Fibroblast of mammary gland (primary cell): ENCODE results near the gene MAP1LC3A.

ENCODE experiments used
- DNase-seq: peaks from one replicate; pipeline ENCODE4 v3.0.0-alpha.2; 2010; ENCODE audit warnings: low read depth
- H3K4me3 ChIP-seq: 2 replicates; pipeline ENCODE4 v1.5.1; 2011; ENCODE audit warnings: low read depth, mild to moderate bottlenecking, low read length, moderate library complexity; ENCODE audit not compliant: control insufficient read depth
- TF ChIP-seq, protein P1 (sequence below): conservative IDR thresholded peaks from 2 replicates; pipeline ENCODE4 v1.5.1; 2011; ENCODE audit warnings: low read depth, low read length, inconsistent platforms; ENCODE audit not compliant: control insufficient read depth, insufficient read depth

The MAP1LC3A gene

DNA sequence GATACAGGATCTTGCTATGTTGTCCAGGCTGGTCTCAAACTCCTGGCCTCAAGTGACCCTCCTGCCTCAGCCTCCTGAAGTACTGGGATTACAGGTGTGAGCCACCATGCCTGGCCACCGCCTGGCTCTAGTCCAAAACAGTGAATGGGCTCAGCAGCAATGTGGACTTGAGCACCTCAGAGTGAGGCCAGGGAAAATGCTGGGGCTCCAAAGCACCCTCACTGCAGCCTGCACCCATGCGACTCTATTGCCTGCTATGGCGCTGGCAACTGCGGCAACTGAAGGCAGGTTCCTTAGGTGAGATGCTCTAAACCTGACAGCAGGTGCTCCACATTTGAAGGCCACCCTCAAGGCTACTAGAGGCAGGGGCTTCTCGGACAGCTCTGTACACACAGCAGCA lies 26.5 kb downstream of the MAP1LC3A start:
- H3K4me3 ChIP-seq, result no peak overlapping the region
- TF ChIP-seq, protein P1, sequence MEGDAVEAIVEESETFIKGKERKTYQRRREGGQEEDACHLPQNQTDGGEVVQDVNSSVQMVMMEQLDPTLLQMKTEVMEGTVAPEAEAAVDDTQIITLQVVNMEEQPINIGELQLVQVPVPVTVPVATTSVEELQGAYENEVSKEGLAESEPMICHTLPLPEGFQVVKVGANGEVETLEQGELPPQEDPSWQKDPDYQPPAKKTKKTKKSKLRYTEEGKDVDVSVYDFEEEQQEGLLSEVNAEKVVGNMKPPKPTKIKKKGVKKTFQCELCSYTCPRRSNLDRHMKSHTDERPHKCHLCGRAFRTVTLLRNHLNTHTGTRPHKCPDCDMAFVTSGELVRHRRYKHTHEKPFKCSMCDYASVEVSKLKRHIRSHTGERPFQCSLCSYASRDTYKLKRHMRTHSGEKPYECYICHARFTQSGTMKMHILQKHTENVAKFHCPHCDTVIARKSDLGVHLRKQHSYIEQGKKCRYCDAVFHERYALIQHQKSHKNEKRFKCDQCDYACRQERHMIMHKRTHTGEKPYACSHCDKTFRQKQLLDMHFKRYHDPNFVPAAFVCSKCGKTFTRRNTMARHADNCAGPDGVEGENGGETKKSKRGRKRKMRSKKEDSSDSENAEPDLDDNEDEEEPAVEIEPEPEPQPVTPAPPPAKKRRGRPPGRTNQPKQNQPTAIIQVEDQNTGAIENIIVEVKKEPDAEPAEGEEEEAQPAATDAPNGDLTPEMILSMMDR, result no peak
- DNase-seq, result no peak

DNA sequence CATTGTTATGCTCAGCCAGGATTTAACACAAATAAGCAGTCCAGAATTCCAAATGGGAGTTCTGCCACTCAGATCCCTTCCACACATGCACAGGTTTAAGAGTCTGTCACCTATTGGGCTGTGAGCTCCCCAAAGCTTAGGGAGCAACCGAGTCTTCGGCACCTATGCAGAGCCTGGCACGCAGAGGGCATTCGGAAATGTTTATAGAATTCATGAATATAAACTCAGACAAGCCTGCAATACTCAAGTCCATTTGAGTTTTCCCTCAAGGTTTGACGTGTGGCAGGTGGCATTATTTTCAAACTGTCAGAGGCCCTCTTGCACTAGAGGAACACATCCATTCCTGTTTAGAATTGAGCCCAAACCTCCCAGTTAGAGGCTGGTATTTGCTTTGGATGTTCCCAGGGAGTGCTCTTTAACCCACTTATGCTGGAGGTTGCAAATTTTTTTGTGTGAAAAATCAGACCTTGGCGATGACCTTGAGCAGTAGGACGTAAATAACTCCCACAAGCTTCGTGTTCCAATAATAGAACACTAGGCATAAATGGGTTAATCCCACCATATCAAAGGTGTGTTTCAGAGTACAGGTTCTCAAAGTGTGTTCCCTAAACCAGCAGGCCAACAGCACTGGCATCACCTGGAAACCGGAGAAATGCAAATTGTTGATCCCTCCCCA lies 28.1 kb downstream of the MAP1LC3A start:
- no peak overlapping the region for H3K4me3 ChIP-seq
- TF ChIP-seq, protein P1, result no peak
- no peak for DNase-seq

DNA sequence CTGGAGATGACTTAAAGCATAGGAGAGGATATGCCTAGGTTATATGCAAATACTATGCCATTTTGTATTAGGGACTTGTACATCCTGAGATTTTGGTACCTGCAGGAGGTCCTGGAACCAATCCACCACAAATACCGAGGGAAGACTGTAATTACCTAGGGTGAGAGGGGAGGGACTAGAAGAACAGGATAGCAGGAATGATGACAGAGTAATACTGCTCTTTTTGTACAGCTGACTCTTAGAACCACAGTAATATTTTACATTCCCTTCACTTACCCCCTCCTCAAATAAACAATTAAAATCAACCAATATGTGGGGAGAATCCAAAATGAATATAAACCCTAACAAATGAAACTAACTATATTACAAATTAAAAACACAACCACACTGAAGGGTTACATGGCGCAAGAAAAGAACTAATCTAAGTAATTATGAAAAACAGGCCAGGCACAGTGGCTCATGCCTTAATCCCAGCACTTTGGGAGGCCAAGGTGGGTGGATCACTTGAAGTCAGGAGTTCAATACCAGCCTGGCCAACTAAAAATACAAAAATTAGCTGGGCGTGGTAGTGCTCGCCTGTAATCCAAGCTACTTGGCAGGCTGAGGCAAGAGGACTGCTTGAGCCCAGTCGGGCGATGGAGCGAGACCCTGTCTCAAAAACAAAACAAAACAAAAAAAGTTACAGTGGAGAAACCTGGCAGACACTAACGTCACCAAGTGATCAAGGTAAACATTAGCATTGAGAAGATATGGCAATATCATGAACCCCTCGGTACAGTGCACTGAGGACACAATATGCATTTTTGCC lies 37.1 kb downstream of the MAP1LC3A start:
- no peak overlapping the region for H3K4me3 ChIP-seq
- DNase-seq, result no peak
- TF ChIP-seq, protein P1, result no peak

DNA sequence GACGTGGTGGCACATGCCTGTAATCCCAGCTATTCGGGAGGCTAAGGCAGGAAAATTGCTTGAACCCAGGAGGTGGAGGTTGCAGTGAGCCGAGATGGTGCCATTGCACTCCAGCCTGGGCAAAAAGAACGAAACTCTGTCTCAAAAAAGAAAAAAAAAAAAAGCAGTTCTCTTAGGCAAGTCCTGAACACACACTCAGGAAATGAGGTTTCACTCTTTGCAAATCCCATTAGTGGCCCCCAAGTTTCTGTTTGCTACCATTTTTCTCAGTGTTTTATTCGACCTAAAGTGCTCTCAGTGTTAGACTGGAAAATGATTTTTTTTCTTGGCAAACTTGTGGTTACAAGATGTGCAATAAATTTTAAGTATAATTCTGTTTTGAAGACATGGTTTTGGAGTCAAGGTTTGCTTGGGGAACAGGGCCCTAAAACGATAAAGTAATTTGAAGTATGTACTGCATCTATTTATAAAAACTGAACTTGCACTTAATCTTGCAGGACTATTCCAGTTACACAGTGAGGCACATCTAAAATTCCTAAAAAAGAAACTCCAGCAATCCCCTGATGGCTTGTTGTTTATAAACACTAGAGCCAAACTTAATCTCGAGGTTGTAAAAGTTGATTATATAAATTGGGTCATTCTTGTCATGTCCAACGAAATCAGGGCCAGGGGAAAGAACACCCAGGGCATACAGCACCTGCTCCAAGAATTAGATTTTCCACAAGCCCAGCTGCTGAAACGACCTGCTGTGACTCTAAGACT lies 42.6 kb downstream of the MAP1LC3A start:
- H3K4me3 ChIP-seq, result no peak overlapping the region
- TF ChIP-seq, protein P1, result no peak
- no peak for DNase-seq

DNA sequence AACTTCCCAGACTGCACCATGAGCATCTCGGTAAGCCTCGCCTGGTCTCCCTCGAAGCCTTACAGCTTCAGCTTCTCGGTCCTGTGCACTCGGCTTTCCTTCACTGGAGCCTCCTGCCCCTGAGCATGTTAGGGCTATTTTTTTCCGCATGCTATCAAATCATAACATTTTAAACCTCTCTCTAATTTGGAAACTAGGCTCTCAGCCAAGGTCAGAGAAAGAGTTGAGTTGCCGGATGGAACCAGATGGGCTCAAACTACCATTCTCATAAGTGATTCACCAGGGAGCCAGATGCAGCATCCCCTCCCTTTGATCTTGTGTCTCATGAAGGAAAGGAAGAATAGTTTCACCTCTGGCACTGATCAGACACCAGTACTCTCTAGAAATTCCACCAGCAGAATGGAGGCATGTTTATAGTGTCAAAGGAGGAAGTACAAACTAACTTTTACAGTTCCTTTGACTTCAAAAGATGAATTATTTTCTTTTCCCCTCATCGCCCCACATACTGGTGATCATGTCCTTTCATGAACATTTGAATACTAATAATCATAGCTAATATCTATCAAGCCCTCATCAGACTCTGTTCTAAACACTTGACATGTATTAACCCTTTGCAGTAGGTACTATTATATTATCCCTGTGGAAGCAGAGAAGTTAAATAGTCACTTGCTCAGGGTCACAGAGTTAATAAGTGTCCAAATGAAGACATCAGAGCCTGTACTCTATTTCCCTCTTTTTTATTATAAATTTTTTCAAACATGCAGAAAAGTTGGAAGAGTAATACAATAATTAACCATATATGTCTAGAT lies 46.7 kb downstream of the MAP1LC3A start:
- DNase-seq, result peak; percentile 88
- no peak overlapping the region for H3K4me3 ChIP-seq
- TF ChIP-seq, protein P1, result no peak

DNA sequence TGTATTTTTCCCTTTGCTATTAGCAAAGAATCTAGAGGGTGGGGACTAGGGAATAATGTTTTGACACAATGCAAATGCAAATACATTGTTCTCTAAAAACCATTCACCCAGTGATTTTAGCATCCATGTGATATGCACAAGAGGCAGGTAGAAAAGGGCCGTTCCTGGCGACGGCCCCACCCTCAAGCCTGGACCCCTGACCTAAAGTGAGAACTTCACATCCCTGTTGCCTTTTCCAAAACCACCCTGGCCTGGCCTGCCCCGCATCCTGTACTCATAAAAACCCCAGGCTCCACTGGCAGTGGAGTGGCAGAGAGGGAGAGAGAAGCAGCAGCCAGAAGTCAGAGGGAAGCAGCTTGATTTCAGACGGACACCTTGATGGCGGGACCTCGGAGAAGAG lies 48.5 kb downstream of the MAP1LC3A start:
- H3K4me3 ChIP-seq, result no peak overlapping the region
- DNase-seq, result no peak
- TF ChIP-seq, protein P1, result no peak
